ENCODE measurements around the gene PDE4B. TPM values are rescaled to one million over a fixed set of nuclear protein-coding genes. Genes with fewer than 3 reads are reported as not detected.

The PDE4B gene
- total and polyA plus RNA-seq, 10 of the 15 experiments (the other 5 are each of a cell fraction or from before 2014, with no cell fraction given) = 3.0 to 13.2 (median 5.7) TPM

DNA sequence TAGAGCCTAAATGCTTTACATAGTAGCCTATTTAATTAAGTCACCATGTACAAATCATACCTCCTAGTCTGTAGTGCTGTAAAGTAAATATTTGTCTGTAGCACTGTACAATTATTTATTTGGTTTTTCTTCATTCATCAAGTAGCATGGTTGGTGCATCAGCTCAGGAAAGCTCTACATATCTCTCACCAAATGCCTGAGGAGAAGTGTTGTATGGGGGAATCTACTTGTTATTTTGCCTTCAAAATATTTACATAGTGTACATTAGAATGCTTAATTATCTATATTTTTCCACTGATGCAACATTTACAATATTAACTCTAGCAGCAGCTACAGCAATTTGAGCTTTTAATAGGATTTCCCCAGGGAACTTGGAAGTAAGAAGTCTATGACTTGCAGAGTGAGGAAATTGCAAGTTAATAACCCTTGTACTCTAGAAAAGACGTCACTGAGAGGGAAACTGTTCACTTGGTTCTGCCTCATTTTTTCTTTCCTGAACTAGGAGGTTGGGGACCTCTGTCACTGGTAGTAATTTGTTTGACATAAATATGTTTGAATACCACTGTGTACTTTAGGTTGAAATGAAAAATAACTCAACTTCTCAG is 207.4 kb downstream of the PDE4B start (continued):
- TF ChIP-seq SREBF2 (IDR thresholded peaks at IDR 0.05; ENCODE audit: low read length) (no peak), BACH1 (IDR thresholded peaks at IDR 0.05; ENCODE audit: borderline replicate concordance) (no peak), ELK1 (IDR thresholded peaks at IDR 0.05; ENCODE audit: low read depth, low read length) (no peak)
- TF ChIP-seq, protein P1, sequence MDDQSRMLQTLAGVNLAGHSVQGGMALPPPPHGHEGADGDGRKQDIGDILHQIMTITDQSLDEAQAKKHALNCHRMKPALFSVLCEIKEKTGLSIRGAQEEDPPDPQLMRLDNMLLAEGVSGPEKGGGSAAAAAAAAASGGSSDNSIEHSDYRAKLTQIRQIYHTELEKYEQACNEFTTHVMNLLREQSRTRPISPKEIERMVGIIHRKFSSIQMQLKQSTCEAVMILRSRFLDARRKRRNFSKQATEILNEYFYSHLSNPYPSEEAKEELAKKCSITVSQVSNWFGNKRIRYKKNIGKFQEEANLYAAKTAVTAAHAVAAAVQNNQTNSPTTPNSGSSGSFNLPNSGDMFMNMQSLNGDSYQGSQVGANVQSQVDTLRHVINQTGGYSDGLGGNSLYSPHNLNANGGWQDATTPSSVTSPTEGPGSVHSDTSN (IDR thresholded peaks at IDR 0.05; ENCODE audit: insufficient replicate concordance, low read depth, low read length) = no peak
- TF ChIP-seq, protein P2, sequence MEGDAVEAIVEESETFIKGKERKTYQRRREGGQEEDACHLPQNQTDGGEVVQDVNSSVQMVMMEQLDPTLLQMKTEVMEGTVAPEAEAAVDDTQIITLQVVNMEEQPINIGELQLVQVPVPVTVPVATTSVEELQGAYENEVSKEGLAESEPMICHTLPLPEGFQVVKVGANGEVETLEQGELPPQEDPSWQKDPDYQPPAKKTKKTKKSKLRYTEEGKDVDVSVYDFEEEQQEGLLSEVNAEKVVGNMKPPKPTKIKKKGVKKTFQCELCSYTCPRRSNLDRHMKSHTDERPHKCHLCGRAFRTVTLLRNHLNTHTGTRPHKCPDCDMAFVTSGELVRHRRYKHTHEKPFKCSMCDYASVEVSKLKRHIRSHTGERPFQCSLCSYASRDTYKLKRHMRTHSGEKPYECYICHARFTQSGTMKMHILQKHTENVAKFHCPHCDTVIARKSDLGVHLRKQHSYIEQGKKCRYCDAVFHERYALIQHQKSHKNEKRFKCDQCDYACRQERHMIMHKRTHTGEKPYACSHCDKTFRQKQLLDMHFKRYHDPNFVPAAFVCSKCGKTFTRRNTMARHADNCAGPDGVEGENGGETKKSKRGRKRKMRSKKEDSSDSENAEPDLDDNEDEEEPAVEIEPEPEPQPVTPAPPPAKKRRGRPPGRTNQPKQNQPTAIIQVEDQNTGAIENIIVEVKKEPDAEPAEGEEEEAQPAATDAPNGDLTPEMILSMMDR (IDR thresholded peaks at IDR 0.05 in 2 of 3, conservative IDR thresholded peaks at IDR 0.05 in 1 of 3; ENCODE audit: control insufficient read depth in 2 of 3, extremely low read depth in 1 of 3, insufficient read depth in 1 of 3, low read depth in 3 of 3, low read length in 3 of 3) = no peak

DNA sequence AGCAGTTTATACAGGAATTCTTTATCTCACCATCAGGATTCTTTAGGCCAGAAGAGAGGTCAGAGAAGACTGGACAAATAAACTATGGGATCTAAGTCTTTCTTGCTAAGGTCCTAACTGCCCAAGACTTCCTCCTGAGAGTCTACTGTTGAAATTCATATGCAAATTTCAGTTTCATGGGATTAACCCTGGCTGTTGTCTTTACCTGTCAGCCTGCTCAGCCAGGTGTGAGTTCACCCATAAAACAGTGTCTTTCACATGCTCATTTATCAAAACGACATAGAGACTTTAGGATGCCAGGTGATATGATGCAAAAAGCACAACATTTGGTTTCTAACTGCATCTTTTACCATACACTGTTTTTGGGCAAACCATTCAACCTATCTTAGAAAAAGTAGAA is 211.0 kb downstream of the PDE4B start:
- H3K27ac ChIP-seq (ENCODE audit: control insufficient read depth, insufficient read depth) = no peak overlapping the region
- POLR2A ChIA-PET = no interaction called here
- intact Hi-C loops (cut with micrococcal nuclease; ENCODE audit: unreplicated experiment) (no loop called here), in situ Hi-C loops (cut with MboI) (no loop called here)
- SMC1A ChIA-PET (ENCODE audit: uncharacterized antibody, unreplicated experiment) = no interaction called here
- no peaks in the 10 kb centered on the region for H3K27me3 ChIP-seq (replicated peaks in 1 of 2; ENCODE audit: control insufficient read depth in 2 of 2, insufficient read depth in 2 of 2, low read length in 1 of 2)
- no peaks in the 10 kb centered on the region for H3K36me3 ChIP-seq (ENCODE audit: control insufficient read depth in 2 of 2, insufficient read depth in 2 of 2, low read length in 1 of 2)
- H3K4me2 ChIP-seq (ENCODE audit: control insufficient read depth, insufficient read depth) = no peak overlapping the region
- H3K4me1 ChIP-seq (ENCODE audit: control insufficient read depth, insufficient read depth, low read length) = no peaks in the 10 kb centered on the region
- no peak overlapping the region for H3K9ac ChIP-seq (ENCODE audit: control insufficient read depth, insufficient read depth, low read length)
- TF ChIP-seq, protein P3, sequence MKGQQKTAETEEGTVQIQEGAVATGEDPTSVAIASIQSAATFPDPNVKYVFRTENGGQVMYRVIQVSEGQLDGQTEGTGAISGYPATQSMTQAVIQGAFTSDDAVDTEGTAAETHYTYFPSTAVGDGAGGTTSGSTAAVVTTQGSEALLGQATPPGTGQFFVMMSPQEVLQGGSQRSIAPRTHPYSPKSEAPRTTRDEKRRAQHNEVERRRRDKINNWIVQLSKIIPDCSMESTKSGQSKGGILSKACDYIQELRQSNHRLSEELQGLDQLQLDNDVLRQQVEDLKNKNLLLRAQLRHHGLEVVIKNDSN (IDR thresholded peaks at IDR 0.05; ENCODE audit: borderline replicate concordance, extremely low read length, insufficient read depth, low read depth, low read length) = no peak
- TF ChIP-seq POU2F2 (IDR thresholded peaks at IDR 0.05; ENCODE audit: borderline replicate concordance, low read depth, low read length) = no peak
- TF ChIP-seq BCL11A (IDR thresholded peaks at IDR 0.05; ENCODE audit: low read depth, low read length) = no peak
- TF ChIP-seq EGR1 (IDR thresholded peaks at IDR 0.05; ENCODE audit: borderline replicate concordance in 1 of 2, low read depth in 2 of 2, low read length in 2 of 2) = no peak
- no peak for TF ChIP-seq RELA (IDR thresholded peaks at IDR 0.05; ENCODE audit: borderline replicate concordance, partially characterized antibody)
- no peak for TF ChIP-seq KDM1A (IDR thresholded peaks at IDR 0.05; ENCODE audit: borderline replicate concordance)
- BruUV-seq (replicated peaks) = no TSS peak
- ATAC-seq (no peak), FAIRE-seq (no peak), DNase-seq (ENCODE audit: low read depth, low spot score) (no peak)
- no peaks in the 10 kb centered on the region for H3K79me2 ChIP-seq (ENCODE audit: control insufficient read depth, insufficient read depth, low read length)
- H3K4me3 ChIP-seq = no peak overlapping the region
- no peaks in the 10 kb centered on the region for H3K9me3 ChIP-seq (replicated peaks; ENCODE audit: control insufficient read depth, insufficient read depth, low read length)
- H2AFZ ChIP-seq (ENCODE audit: control insufficient read depth, low read depth, low read length) = no peak overlapping the region
- no peaks in the 10 kb centered on the region for H4K20me1 ChIP-seq (ENCODE audit: control insufficient read depth, insufficient read depth)
- RAD21 ChIA-PET (ENCODE audit: unreplicated experiment) = no interaction called here
- 0% methylated on average over 1 of the region's 1 CpG for WGBS (ENCODE audit: insufficient coverage, insufficient replicate concordance, low lambda C conversion rate, missing lambda C conversion rate)
- CTCF ChIA-PET = no interaction called here

Measured in GM12878 (cell line).